ENCODE results near the gene ALOX15B.

DNA sequence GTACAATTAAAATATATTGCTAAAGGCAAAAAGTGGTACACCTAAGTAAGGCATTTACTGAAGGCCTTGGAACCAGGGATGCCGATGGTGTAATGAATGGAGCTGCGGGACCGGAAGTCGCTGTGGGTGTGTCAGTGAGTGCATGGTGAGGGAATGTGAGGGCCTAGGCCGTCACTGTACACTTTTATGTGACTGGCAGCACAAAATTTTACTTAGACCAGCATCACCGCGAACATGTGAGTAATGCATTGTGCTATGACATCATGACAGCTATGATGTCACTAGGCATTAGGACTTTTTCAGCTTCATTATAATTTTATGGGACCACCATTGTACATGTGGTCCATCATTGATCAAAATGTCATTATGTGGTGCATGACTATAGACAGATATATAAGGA is 14.7 kb downstream of the ALOX15B start:
- TF ChIP-seq, protein P1, sequence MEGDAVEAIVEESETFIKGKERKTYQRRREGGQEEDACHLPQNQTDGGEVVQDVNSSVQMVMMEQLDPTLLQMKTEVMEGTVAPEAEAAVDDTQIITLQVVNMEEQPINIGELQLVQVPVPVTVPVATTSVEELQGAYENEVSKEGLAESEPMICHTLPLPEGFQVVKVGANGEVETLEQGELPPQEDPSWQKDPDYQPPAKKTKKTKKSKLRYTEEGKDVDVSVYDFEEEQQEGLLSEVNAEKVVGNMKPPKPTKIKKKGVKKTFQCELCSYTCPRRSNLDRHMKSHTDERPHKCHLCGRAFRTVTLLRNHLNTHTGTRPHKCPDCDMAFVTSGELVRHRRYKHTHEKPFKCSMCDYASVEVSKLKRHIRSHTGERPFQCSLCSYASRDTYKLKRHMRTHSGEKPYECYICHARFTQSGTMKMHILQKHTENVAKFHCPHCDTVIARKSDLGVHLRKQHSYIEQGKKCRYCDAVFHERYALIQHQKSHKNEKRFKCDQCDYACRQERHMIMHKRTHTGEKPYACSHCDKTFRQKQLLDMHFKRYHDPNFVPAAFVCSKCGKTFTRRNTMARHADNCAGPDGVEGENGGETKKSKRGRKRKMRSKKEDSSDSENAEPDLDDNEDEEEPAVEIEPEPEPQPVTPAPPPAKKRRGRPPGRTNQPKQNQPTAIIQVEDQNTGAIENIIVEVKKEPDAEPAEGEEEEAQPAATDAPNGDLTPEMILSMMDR (IDR thresholded peaks at IDR 0.05): no peak
- TF ChIP-seq YY1 (IDR thresholded peaks at IDR 0.05; ENCODE audit: low read depth) (no peak), SMC3 (IDR thresholded peaks at IDR 0.05; ENCODE audit: low read depth, low read length) (no peak), POLR2AphosphoS5 (IDR thresholded peaks at IDR 0.05; ENCODE audit: low read depth, low read length) (no peak), EP300 (IDR thresholded peaks at IDR 0.05; ENCODE audit: borderline replicate concordance in 1 of 2, low read depth in 1 of 2, low read length in 1 of 2) (no peak)
- TF ChIP-seq, protein P2, sequence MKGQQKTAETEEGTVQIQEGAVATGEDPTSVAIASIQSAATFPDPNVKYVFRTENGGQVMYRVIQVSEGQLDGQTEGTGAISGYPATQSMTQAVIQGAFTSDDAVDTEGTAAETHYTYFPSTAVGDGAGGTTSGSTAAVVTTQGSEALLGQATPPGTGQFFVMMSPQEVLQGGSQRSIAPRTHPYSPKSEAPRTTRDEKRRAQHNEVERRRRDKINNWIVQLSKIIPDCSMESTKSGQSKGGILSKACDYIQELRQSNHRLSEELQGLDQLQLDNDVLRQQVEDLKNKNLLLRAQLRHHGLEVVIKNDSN (IDR thresholded peaks at IDR 0.05; ENCODE audit: borderline replicate concordance, low read depth): no peak
